NCI-H2081 treated with DMSO at 0.1 percent for 48 hours (cell line): ENCODE measurements around the gene ERC2.

Source experiments
- DNase-seq: peaks from one replicate; lab custom pipeline; 2025; lab: John Stamatoyannopoulos, UW

ERC2 gene

DNA sequence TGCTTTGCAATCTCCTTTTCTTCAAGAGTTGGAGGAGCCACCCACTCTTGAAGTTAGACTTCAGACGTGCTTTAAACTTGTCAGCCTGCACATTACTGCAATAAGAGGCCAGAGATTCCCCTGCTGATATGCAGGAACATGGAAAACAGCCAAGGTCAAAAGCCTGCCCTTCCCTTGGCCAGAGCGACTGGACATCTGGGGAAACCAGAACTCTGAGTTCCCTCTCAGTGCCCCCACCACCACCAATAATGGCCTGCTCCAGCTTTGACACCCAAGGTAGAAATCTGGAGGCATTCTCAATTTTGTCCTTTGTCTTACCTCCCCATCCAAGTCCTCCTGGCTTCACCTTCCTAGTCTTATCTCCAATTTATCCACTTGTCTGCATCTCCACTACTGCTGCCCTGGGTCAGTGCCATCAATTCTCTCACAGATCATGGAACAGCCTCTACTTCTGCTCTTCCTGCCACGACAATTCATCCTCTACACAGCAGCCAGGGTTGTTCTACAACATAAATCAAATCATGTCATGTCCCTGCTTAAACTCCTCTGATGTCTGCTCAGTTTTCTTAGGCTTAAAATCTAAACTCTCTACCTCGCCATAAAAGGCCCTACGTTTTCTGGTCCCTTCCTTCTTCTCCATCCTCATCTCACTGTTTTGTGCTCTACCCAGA lies 789.6 kb downstream of the ERC2 start:
- no peak for DNase-seq

DNA sequence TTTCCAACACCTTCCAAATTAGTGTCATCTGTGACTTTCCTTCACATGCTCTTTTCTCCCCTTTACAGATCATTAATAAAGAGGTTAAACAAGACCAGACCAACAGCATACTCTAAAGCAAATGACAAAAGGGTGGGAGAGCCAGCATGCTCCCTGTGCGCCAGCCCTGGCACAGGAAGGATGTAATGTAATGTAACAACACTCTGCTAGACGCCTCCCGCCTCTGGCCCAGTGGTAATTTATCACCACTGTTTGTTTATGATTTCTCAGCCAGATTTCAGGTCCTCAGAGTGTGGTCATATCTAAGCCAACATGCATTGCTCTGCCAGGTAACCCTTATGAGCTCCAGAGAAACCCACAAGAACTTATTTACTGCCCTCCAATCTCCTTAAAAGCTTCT lies 791.6 kb downstream of the ERC2 start:
- DNase-seq, result no peak

DNA sequence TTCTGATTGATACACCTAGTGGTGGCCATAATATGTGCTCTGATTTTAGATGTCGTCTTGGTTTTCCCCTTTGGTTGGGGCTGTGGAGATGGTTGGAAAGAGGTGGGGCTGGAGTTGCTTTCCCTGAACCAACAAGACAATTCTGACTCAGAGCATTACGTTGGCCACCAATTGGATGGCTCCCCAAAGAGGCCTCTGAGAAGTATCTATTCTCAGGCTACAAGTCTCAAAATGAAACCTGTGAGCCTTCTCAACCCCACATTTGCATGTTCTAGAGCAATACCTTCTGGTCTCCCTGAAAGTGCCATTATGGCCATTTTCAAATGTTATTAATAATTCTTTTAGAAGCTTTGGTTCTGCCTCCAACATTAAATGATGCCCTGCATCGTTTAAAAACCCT lies 792.8 kb downstream of the ERC2 start:
- no peak for DNase-seq

DNA sequence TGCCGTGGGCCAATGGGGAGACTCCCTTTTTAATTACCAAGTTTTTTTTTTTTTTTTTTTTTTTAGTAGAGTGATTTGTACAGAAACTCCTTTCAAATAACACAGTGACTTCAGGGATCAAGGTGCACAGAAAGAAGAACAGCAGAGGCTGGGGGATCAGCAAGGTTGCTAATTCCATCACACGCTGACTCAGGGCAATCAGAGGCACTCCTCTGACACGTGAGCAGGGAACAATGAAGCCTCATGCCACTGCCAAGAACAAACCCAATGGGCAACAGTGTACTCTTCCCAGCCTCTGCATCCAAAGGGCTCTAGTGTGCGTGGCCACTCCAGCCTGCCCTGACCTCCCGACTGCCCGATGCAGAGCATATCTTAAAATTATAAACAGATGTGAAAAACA lies 794.5 kb downstream of the ERC2 start:
- no peak for DNase-seq

DNA sequence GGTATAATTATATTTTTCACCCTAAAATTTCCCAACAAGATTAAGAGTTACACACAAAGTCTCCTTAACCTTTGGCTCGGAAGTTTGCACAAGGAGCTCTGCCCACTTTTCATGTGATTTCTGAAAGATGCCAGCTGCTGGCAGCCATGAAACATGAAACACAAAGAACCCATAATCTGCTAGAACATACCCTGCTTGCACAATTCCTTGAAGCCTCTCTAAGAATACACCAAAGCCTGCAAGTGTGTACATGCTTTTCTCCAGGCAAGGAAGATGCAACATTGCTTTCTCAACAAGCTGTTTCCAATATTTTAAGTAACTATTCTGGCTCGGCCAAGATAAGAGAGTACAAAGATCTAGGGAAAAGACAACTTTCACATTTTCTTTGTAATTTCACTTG lies 799.1 kb downstream of the ERC2 start:
- no peak for DNase-seq

DNA sequence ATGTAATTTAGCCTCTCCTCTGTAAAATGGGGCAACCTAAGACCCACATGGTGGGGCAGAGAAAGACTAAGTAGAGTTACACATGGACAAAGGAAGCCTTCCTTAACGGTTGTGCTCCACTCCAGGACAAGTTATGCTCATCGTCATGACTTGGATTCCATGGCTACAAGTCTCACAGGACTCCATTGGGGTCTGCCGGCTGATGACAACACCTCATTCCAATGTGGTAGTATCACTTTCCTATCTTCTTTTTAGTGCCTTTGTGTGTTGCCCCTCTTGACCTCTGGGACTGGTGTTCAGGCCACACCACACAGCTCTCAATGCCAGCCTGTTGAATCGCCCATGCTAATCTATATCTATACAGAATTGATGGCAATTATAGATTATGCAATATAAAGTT lies 799.9 kb downstream of the ERC2 start:
- DNase-seq, result no peak

DNA sequence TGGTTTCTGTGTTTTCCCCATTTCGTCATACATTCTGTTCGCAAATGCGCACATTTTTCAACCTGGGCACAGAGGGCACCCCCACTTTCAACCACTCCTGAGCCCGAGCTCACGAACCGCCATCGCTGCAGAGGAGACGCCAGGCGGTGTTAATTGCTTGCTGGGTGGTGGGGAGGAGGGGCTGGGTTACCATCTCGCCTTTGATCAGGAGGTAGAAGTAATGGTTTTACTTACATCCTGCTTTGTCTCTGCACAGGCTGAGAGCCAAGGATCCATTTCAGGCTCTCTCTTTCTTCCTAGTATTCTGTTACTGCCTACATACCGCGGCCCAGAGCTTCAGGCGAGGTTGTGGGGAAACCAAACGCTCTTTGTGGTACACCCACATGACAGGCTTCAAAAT lies 803.9 kb downstream of the ERC2 start:
- no peak for DNase-seq

DNA sequence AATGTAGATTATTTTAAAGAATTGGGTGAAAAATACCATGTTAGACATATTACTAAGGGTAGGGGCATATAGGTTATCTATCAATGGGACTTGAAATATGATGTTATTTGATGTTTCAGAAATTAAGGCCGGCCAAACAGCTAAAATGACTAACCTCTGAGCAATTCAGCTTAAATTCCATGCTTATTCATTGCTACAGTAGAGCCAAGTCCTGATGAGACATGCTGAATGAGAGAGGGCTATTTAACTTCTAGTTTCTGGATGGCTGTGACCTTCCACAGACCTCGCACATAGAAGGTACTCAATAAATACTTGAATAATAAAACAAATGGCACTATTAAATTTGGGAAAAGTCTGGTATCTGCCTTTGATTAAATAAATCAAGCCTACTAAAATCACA lies 805.6 kb downstream of the ERC2 start:
- no peak for DNase-seq

DNA sequence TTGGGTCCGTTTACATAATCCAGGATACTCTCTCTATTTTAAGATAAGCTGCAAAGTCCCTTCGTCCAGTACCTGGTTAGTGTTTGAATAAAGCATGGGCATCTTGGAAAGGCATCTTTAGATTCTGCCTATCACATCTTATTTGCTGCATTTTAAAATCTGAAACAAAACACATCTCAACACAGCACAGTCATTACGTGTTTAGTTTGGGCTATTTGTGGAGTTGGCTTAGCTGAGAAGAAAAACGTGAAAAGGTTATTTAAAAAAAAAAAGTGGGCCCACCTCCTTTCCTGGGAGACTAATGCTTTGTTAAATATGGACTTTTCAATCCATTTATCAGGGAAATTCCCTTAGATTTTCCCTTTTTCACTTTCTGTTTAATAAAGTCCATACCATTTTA lies 806.7 kb downstream of the ERC2 start:
- no peak for DNase-seq

DNA sequence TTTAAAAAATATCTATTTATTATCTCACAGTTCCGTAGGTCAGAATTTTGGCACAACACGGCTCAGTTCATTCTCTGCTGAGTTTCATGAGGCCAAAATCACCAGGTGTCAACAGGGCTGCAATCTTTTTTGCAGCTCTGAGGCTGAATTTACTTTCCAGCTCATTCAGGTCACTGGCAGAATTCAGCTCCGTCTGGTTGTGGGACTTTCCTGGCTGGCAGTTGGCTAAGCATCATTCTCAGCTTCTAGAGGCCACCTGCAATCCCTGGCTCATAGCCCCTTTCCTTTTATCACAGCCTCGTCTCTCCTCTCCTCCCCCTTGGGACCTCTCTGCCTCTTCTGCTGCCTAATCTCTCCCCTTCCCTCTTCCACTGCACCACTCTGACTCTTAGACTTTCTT lies 807.1 kb downstream of the ERC2 start:
- DNase-seq, result no peak

DNA sequence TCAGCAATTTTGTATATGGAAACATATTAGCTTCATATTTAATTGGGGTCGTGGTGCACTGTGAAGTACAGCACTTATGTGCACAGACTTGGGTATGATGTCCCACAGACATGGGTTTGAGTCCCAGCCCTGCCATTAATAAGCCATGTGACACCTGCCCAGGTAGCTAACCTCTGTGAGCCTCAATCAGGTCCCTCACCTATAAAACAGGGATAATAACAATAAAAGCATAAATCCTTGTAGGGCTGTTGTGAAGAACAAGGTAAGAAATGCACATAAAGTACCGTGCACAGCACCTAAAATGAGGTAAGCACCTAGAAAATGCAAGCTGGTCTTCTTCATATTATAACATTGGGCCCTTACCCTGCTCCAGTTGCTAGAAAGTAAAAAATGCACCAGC lies 807.6 kb downstream of the ERC2 start:
- DNase-seq, result no peak

DNA sequence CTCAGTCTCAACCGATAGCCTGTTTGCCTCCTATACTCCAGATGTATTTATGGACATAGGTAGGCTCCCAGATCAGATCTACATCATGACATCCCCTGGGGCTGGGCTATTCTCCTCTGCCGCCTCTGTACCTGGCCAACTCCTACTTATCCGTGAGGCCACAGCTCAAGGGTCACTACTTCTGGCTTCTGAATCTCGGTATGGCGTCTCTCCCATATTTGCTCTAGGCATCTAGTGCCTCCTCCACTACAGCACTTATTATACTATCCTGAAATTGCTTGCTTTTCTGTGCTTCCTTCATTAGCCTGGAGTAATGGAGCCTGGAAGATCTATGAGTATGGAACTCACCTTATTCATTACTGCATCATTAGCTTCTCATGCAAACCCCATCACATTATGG lies 808.6 kb downstream of the ERC2 start:
- DNase-seq, result no peak

DNA sequence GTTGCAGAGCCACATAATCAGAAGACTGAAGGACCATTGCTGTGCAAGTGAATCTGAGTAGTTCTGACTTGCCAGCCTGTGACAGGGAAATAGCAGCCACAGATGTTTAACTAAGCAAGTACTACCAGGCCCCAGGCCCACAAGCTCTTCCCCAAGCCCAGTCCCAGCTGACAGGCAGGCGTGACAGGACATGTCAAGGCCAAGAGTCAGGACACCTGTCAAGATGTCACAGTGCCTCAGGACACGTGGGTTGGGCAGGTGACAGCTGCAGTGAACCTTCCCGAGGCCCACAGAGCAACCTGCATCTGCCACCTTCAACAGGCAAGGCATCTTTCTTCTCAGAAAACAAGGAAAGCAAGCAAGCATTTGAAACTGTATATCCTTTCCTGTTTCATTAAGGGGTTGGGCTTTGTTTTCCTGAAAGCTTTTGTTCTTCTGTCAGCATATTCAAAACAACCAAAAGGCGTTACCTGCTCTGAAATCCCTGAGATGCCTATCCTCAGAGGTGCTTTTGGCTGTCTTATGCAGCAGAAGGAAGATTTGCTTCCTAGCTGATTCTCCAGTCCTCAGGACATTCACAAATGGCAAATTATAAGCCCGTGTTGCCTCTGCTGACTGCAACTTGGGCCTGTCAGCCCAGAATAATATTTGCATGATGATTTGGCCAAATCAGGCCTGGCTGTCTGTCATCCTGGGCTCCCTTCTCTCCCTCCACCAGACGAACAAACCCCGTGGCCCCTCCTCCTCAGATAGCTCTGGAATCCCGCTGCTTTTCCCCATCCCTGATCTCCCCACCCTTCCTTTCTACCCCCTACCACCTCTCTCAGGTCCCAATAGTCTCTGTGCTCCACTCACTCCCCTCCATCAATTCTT lies 809.3 kb downstream of the ERC2 start:
- DNase-seq, result no peak

DNA sequence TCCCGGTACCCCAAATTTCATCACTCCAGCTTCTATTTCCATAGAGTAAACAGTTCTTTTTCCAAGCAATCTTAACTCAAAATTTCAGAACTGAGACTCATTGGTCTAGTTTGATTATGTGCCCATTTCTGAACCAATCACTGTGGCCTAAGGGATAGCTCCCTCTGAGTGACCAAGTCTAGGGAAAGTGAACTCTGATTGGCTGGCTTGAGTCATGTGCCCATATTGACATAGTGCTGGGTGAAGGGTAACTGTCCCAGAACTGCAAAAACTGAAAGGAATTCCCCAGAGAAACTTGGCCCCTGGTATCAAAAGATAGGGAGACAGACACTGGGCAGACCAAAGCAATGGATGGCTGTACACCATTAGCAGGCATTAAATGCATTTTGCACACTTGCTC lies 810.0 kb downstream of the ERC2 start:
- DNase-seq, result no peak

DNA sequence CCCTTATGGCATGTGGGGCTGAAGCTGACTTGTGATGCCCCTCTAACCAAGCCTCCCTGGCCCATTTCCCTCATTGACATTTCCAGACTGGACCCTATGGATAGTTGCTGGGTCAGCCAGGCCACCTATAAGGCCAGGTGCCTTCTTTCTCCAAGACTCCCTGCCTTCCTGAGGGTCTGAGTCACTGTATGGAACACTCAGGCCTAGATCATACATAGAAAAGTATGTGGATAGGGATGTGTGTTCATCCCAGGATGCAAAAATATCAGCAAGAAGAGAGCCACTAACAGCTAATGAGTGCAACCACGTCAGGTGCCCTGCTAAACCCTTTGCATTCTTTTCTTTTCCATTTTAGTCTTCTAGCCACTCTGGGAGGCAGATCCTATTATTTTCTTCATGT lies 812.7 kb downstream of the ERC2 start:
- no peak for DNase-seq

DNA sequence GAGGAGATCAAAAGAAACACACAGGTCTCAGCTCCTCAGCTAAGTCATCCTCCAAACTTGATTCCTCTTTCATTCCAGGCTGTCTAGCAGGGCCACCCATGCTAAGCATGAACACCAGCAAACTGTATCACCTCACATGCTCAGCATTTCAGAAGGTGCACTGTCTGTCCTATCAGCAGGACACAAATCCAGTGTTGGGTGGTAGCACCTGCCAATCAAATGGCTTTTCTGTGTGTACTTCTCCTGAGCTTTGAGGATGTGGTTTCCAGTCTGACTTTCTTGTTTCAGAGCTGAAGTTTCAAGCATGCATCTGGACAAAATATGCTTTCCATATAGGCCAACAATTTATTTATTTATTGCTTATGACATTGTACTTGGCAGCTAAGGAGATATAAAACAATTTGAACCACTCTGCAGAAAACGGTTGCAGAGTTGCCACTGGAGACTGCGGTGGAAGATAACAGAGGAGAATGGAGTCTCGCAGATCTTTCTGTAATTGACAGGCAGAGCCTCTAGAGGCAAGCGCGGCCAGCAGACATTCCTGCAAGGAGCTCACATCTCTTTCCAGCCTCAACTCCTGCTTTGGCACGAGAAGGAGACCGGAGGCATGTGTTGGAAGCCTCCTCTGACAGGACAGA lies 814.0 kb downstream of the ERC2 start:
- DNase-seq, result no peak

DNA sequence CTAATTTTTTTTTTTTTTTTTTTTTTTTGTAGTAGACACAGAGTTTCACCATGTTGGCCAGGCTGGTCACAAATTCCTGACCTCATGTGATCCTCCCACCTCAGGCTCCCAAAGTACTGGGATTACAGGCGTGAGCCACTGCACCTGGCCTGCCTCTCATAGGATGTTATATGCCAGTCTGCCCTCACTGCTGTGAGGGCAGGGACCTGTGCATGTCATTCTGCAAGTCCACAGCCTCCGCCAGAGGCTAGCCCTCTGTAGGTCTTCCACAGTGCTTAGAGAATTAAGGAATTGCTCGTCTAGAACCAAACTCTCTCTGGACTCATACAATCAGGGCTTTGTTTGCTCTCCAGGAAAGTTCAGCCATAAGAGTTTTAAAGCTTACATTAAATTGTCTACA lies 817.3 kb downstream of the ERC2 start:
- no peak for DNase-seq

DNA sequence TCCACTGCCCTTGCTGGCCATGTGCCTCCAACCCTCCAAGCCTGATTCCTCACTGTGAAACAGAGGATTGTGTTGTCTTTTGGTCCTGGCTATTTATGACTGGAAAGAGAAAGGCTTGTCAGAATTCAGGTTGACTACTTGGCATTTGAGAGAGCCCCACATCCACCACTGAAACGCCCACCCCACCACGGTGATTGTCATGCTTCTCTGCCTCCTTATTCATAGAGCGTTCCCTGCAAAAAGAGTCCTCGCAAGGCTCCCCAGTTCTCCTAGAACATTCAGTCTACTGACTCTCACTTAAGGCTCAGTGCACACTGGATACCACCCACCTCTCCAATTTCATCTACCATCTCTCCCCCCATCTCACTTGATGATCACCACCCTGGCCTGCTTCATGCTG lies 818.3 kb downstream of the ERC2 start:
- DNase-seq, result no peak

DNA sequence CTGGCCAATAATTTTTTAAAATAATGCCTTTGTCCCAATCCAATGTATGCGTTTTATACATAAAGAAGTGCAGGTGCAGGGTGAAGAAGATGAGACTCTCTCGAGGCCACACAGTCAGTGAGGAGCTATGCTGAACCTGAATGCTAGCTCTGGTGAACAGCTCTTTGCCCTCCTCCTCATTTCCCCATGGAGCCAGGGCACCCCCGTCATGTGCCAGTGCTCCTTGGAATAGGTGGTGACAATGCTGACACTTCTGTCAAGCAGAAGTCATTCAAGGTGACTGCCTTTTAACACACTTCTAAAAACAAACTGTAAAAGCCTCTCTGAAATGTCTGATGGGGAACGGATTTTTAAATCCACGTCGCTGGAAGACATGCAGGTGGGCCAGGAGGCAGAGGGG lies 818.7 kb downstream of the ERC2 start:
- DNase-seq, result no peak

DNA sequence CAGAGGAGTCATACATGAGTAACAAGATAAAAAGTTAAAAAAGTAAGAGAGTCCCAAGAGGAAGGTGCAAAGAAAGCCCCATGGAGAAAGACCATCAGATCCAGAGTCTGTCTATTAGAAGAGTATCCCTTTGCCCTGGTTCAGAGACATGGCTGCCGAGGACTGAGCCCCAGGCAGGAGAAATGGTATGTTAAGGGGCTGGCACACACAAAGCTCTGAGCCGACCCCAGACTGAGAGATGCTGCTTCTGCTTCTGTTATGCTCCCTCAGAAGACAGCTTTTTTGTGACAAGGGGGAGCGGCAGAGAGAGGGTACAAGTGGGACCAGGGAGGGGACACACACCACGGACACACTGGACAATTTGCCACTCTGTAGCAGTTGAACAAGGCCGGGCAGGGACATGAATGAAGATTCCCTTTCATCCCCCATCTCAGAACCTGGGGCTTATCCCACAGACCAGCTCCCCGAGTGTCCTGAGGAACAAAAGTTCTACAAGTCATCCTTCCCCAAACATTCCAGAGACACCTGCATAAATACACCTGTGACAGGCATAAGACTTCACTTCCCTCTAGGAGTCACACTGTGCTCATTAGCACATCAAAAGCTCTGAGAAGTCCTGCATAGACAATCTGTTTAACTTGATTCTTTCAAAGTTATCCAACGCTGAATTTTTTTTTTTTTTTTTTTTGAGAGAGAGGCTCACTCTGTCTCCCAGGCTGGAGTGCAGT lies 819.5 kb downstream of the ERC2 start:
- DNase-seq, result no peak

DNA sequence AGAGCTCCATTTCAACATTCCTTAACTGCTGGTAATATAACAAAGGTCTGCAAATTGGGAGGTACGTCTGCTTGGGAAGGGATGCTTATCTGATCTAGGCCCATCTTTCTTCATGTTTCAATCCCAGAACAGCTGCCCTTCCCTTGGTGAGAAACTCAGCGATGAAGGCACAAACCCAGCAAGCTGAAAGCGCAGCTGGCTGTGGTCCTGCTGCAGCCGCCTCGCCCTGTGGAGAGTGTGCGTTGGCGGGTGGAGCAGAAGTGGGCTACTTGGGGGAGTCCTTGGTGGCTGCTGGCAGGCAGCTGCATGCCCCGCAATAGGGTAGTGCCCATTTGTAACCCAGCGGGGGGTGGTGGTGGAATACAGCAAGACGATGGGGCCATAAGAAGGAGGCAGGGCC lies 820.6 kb downstream of the ERC2 start:
- DNase-seq, result no peak

DNA sequence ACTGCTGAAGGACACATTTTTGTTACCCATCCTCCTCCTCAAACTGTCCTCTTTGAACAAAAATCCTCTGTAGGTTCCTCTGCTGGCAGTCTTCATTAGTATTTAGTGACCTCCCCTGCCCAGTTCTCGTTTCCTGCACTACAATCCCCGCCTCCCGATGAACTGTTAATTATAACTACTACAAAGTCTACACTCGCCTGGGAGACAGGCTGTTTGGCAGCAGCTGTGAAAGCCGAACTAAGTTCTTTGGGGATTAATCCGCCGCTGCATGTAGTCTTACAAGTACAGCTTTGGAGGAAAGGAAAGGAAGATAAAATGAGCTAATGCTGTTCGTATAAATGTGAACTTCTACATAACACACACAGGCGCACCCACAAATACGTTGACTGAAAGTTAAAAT lies 821.2 kb downstream of the ERC2 start:
- DNase-seq, result no peak

DNA sequence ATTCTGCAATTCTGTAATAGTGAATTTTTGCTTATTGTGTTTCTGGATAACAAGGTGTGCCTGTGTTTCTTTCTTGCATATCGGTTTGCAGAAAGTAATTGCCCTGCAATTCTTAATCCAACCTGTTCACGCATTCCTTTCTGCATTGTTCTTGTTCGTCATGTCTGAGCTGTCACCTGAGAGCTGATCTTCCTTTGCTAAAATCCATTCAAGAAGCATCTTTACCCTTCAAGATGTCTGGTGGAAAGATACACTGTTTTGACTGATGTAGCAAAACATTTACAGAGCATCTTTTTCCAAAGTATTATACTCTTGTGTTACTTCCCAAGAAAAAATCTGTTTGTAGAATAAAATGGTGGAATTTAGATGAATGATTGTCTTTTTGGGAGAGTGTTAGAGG lies 822.1 kb downstream of the ERC2 start:
- DNase-seq, result no peak
